ENCODE data around the gene CCNC.

DNA sequence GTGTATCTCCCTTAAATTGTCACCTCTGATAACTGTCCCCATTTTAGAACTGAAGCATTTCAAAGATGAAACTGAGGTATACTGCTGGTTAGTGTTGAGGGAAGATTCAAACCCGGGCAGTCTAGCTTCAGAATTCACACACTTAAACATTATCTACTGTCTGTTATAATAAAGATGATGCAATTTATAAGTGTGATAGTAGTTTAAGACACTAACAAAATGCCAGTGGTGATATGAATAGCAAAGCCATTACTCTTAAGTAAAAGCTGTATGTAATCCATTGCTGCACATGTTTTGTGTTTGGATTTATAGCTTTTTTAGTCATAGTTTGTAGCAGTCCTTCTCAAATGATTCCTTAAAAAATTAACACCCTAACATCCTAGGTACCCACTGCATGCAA is 73.0 kb downstream of the CCNC start:
- TF ChIP-seq NR2C2 (CRISPR knock-in tag; IDR thresholded peaks at IDR 0.05): no peak
- no peak for TF ChIP-seq FOXJ3 (CRISPR knock-in tag; IDR thresholded peaks at IDR 0.05; ENCODE audit: borderline replicate concordance)
- TF ChIP-seq MAX (CRISPR knock-in tag; IDR thresholded peaks at IDR 0.05): no peak
- TF ChIP-seq, protein P1, sequence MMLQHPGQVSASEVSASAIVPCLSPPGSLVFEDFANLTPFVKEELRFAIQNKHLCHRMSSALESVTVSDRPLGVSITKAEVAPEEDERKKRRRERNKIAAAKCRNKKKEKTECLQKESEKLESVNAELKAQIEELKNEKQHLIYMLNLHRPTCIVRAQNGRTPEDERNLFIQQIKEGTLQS (CRISPR knock-in tag; conservative IDR thresholded peaks at IDR 0.05): no peak
- no peak for TF ChIP-seq CTCF (IDR thresholded peaks at IDR 0.05)
- TF ChIP-seq, protein P2, sequence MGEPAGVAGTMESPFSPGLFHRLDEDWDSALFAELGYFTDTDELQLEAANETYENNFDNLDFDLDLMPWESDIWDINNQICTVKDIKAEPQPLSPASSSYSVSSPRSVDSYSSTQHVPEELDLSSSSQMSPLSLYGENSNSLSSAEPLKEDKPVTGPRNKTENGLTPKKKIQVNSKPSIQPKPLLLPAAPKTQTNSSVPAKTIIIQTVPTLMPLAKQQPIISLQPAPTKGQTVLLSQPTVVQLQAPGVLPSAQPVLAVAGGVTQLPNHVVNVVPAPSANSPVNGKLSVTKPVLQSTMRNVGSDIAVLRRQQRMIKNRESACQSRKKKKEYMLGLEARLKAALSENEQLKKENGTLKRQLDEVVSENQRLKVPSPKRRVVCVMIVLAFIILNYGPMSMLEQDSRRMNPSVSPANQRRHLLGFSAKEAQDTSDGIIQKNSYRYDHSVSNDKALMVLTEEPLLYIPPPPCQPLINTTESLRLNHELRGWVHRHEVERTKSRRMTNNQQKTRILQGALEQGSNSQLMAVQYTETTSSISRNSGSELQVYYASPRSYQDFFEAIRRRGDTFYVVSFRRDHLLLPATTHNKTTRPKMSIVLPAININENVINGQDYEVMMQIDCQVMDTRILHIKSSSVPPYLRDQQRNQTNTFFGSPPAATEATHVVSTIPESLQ (CRISPR knock-in tag; IDR thresholded peaks at IDR 0.05): no peak
- no peak for TF ChIP-seq E2F1 (CRISPR knock-in tag; IDR thresholded peaks at IDR 0.05)
- TF ChIP-seq, protein P3, sequence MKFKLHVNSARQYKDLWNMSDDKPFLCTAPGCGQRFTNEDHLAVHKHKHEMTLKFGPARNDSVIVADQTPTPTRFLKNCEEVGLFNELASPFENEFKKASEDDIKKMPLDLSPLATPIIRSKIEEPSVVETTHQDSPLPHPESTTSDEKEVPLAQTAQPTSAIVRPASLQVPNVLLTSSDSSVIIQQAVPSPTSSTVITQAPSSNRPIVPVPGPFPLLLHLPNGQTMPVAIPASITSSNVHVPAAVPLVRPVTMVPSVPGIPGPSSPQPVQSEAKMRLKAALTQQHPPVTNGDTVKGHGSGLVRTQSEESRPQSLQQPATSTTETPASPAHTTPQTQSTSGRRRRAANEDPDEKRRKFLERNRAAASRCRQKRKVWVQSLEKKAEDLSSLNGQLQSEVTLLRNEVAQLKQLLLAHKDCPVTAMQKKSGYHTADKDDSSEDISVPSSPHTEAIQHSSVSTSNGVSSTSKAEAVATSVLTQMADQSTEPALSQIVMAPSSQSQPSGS (CRISPR knock-in tag; IDR thresholded peaks at IDR 0.05; ENCODE audit: borderline replicate concordance, low read depth): no peak
- TF ChIP-seq SP1 (CRISPR knock-in tag; conservative IDR thresholded peaks at IDR 0.05): no peak
- TF ChIP-seq ZNF512 (CRISPR knock-in tag; IDR thresholded peaks at IDR 0.05; ENCODE audit: borderline replicate concordance): no peak
- TF ChIP-seq TEAD4 (CRISPR knock-in tag; IDR thresholded peaks at IDR 0.05): no peak
- no peak for TF ChIP-seq NR3C1 (CRISPR knock-in tag; conservative IDR thresholded peaks at IDR 0.05; ENCODE audit: low read depth)
- TF ChIP-seq KAT7 (CRISPR knock-in tag; IDR thresholded peaks at IDR 0.05; ENCODE audit: borderline replicate concordance): no peak
